H1 (cell line): Measurements from ENCODE around the gene RTN4RL1. TPM values are rescaled to one million over a fixed set of nuclear protein-coding genes. Genes with fewer than 3 reads are reported as not detected.

Experiments
- ASH2L ChIP-seq: fragments of 200-600, 300-600 bp; sonication (generic); IDR thresholded peaks from one replicate; pipeline ENCODE4 v1.7.1; 2017; ENCODE audit warnings: low read length
- BACH1 ChIP-seq: IDR thresholded peaks from 2 replicates; pipeline ENCODE4 v1.6.1; 2012; ENCODE audit warnings: low read length, improper control_type of control experiment
- CEBPB ChIP-seq: IDR thresholded peaks from 2 replicates; pipeline ENCODE4 v1.6.1; 2012; ENCODE audit warnings: low read depth, low read length
- CHD7 ChIP-seq: fragments of 300-600 bp; sonication (generic); IDR thresholded peaks from 2 replicates; pipeline ENCODE4 v1.7.1; 2012; ENCODE audit warnings: low read length, moderate library complexity, mild to moderate bottlenecking, inconsistent platforms; ENCODE audit not compliant: insufficient replicate concordance
- CTBP2 ChIP-seq: IDR thresholded peaks from 2 replicates; pipeline ENCODE4 v1.7.0; 2011; ENCODE audit warnings: borderline replicate concordance, mild to moderate bottlenecking, moderate library complexity, mixed read lengths, low read length; ENCODE audit not compliant: insufficient read depth, insufficient read length
- FOSL1 ChIP-seq: IDR thresholded peaks from 2 replicates; pipeline ENCODE4 v1.6.1; 2011; ENCODE audit warnings: mild to moderate bottlenecking, low read depth, low read length, moderate library complexity; ENCODE audit not compliant: insufficient read depth
- NANOG ChIP-seq: IDR thresholded peaks from 2 replicates; pipeline ENCODE4 v1.6.1; 2011; ENCODE audit warnings: low read length, low read depth, mild to moderate bottlenecking, inconsistent platforms; ENCODE audit not compliant: insufficient read depth, poor library complexity, severe bottlenecking
- RNF2 ChIP-seq: fragments of 200-900, 300-1000 bp; sonication (generic); IDR thresholded peaks from 2 replicates; pipeline ENCODE4 v1.7.1; 2016; ENCODE audit warnings: borderline replicate concordance, low read depth, mild to moderate bottlenecking, antibody characterized with exemption, low read length; ENCODE audit not compliant: poor library complexity, severe bottlenecking; ENCODE audit errors: missing control alignments
- SIN3A ChIP-seq, 2 experiments: IDR thresholded peaks in 1 of 2; conservative IDR thresholded peaks in 1 of 2; 2 replicates each; pipeline ENCODE4 v1.6.1; 2011 to 2012; ENCODE audit warnings: low read length in 2 of 2, improper control_type of control experiment in 1 of 2, low read depth in 1 of 2, mild to moderate bottlenecking in 1 of 2
- polyA plus RNA-seq, 7 experiments: library from polyadenylated mRNA; depleted of rRNA in 3 of 7; stranded (reverse) in 5 of 7; unstranded in 2 of 7; fragments of >200 nt in 5 of 7; fragments of 200-250 nt in 2 of 7; gene quantifications; 1 replicate in 5 of 7; 2 replicates in 1 of 7; 4 replicates in 1 of 7; pipeline versions ENCODE4 v1.2.1 to v1.2.3, GENCODE V29; 2011 to 2013; ENCODE audit warnings: missing spikeins in 2 of 7, mixed read lengths in 2 of 7
- total RNA-seq: library from RNA; stranded (reverse); fragmentation: NEBNext Ultra II Directional; extraction: Animal tissue kit (Norgen Biotek cat#: 25700); gene quantifications from 2 replicates; pipeline ENCODE4 v1.2.1, GENCODE V29; 2021

The RTN4RL1 gene
- total and polyA plus RNA-seq, 2 of the 8 experiments (the other 6 are each of a cell fraction or from before 2014, with no cell fraction given), result 0.09 TPM; not detected in 1

- no peak for TF ChIP-seq CHD7
- TF ChIP-seq CTBP2, result no peak
- no peak for TF ChIP-seq BACH1
- no peak for TF ChIP-seq CEBPB
- 0 out of 4 replicates have a peak, but pooled peaks of 1 of the 2 experiments have one; percentile 44 for TF ChIP-seq SIN3A (conservative IDR thresholded peaks at IDR 0.05 in 1 of 2, IDR thresholded peaks at IDR 0.05 in 1 of 2; ENCODE audit: low read depth in 1 of 2, low read length in 2 of 2)
- no peak for TF ChIP-seq FOSL1
- no peak for TF ChIP-seq NANOG
- TF ChIP-seq ASH2L, result no peak
- TF ChIP-seq RNF2, result no peak
Measured at GRCh38 chr17:1999557-2000251, 25.4 kb downstream of the RTN4RL1 start (continued).
